ENCODE results near the gene CTNNA2.

DNA sequence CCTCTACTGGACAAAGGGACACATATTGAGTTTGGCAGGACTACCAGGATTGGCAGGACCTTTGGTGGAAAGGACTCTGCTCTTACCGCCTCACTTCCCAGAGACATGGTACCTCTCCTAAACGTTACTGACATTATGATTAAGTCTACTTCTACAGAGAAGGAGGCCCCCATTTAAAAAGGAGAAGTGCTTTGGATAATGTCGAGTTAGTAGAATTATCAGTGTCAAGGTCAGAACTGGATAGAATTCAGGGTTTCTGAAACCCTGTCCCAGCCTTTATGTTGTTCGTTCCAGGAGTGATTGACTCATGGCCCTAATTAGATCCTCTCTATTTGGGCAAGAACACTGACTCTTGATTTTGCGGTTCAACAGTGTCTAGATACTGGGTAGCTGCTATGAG, 745.9 kb downstream of the CTNNA2 start:
- TF ChIP-seq, protein P1, sequence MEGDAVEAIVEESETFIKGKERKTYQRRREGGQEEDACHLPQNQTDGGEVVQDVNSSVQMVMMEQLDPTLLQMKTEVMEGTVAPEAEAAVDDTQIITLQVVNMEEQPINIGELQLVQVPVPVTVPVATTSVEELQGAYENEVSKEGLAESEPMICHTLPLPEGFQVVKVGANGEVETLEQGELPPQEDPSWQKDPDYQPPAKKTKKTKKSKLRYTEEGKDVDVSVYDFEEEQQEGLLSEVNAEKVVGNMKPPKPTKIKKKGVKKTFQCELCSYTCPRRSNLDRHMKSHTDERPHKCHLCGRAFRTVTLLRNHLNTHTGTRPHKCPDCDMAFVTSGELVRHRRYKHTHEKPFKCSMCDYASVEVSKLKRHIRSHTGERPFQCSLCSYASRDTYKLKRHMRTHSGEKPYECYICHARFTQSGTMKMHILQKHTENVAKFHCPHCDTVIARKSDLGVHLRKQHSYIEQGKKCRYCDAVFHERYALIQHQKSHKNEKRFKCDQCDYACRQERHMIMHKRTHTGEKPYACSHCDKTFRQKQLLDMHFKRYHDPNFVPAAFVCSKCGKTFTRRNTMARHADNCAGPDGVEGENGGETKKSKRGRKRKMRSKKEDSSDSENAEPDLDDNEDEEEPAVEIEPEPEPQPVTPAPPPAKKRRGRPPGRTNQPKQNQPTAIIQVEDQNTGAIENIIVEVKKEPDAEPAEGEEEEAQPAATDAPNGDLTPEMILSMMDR (IDR thresholded peaks at IDR 0.05), result no peak
- no peak for TF ChIP-seq EP300 (IDR thresholded peaks at IDR 0.05)
- no peak for TF ChIP-seq POLR2A (IDR thresholded peaks at IDR 0.05)
